ENCODE data around the gene SLC2A6. TPM values are rescaled to one million over a fixed set of nuclear protein-coding genes. Genes with fewer than 3 reads are reported as not detected.

Gene SLC2A6
- total and polyA plus RNA-seq, 2 of the 8 experiments (the other 6 are each of a cell fraction or from before 2014, with no cell fraction given), result 16.6 to 17.8 TPM

DNA sequence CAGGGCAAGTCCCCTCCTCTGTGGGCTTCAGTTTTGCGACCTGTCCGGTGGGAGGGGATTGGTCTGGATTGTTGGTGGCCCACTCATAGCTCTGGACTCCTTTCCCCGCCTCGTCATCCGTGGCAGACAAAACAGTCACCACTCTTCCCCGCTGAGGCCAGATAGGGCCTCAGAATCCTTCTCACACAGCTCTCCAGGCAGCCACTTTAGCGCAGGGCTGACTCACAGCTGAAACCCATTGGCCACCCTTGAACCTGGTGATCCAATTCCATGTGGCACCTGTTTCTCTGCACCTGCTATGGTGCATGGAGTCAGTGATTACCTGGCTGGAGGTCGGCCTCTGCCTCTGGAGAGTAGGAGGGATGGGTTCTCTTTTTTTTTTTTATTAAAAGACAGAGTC lies 34.9 kb downstream of the SLC2A6 start:
- H2BK120ac ChIP-seq (replicated peaks; ENCODE audit: low read depth, low read length), result no peak overlapping the region
- no peak for DNase-seq (ENCODE audit: low read depth in 1 of 2, low spot score in 2 of 2)
- H3K14ac ChIP-seq (ENCODE audit: insufficient read length), result no peak overlapping the region
- no peak overlapping the region for H4K5ac ChIP-seq (ENCODE audit: insufficient read length, low read depth, low read length)
- H3K79me1 ChIP-seq (ENCODE audit: low read depth, low read length), result no peaks in the 10 kb centered on the region
- H2AK5ac ChIP-seq (ENCODE audit: low read depth, low read length), result no peak overlapping the region
- H4K8ac ChIP-seq (ENCODE audit: extremely low read depth, insufficient read depth, low read length), result no peak overlapping the region
- POLR2A ChIA-PET (ENCODE audit: partially characterized antibody), result interaction anchor here (1.7 to 2.1 kb wide), 3 partner anchors 10 to 26 kb away, joined by 4 to 8 read pairs (median 6); no protein-coding TSS in a partner anchor
- H3K9me3 ChIP-seq (ENCODE audit: insufficient read depth in 2 of 2, low read depth in 1 of 2, low read length in 1 of 2), result no peaks in the 10 kb centered on the region
- H2BK5ac ChIP-seq (ENCODE audit: low read depth, low read length), result no peak overlapping the region
- no peak overlapping the region for H2BK12ac ChIP-seq (ENCODE audit: low read depth, low read length)
- H3K23ac ChIP-seq (ENCODE audit: insufficient read length), result no peak overlapping the region
- CTCF ChIA-PET (ENCODE audit: partially characterized antibody), result interaction anchor here (0.6 to 7.2 kb wide), 14 partner anchors 11 to 96 kb away, joined by 3 to 64 read pairs (median 6); partner anchors contain the start of genes ADAMTS13 and CACFD1
- H3K9ac ChIP-seq (replicated peaks in 1 of 4; ENCODE audit: extremely low read depth in 1 of 4, low read depth in 3 of 4, low read length in 3 of 4), result no peak overlapping the region
- no peak overlapping the region for H2BK15ac ChIP-seq (ENCODE audit: low read length)
- H3K56ac ChIP-seq (replicated peaks; ENCODE audit: insufficient read length, low read depth, low read length), result no peak overlapping the region
- peaks cover 0 to 5% of the 10 kb centered on the region in 2 experiments for H4K20me1 ChIP-seq (replicated peaks in 1 of 2; ENCODE audit: control insufficient read depth in 1 of 2, insufficient read depth in 2 of 2, low read length in 2 of 2)
- H3K18ac ChIP-seq (ENCODE audit: extremely low read depth, low read length), result no peak overlapping the region
- no peak overlapping the region for H2BK20ac ChIP-seq (ENCODE audit: low read length)
- H3K27ac ChIP-seq (ENCODE audit: low read depth, low read length), result no peak overlapping the region
- H3K4ac ChIP-seq (replicated peaks; ENCODE audit: insufficient read length, low read depth, low read length), result no peak overlapping the region
- H2AFZ ChIP-seq (ENCODE audit: low read length), result no peak overlapping the region
- no peak overlapping the region for H3K4me3 ChIP-seq (ENCODE audit: extremely low read depth in 1 of 4, insufficient read depth in 2 of 4, low read depth in 3 of 4, low read length in 4 of 4)
- TF ChIP-seq SP1 (IDR thresholded peaks at IDR 0.05; ENCODE audit: low read depth, low read length) (no peak), EP300 (IDR thresholded peaks at IDR 0.05; ENCODE audit: borderline replicate concordance in 1 of 2, low read depth in 2 of 2, low read length in 2 of 2) (no peak), TEAD4 (IDR thresholded peaks at IDR 0.05; ENCODE audit: low read depth, low read length) (no peak), RFX5 (IDR thresholded peaks at IDR 0.05; ENCODE audit: borderline replicate concordance, low read depth, low read length) (no peak), GTF2F1 (IDR thresholded peaks at IDR 0.05; ENCODE audit: borderline replicate concordance, low read depth, low read length) (no peak), CHD1 (IDR thresholded peaks at IDR 0.05; ENCODE audit: low read depth, low read length) (no peak), SP4 (IDR thresholded peaks at IDR 0.05; ENCODE audit: low read length) (no peak)
- TF ChIP-seq, protein P1, sequence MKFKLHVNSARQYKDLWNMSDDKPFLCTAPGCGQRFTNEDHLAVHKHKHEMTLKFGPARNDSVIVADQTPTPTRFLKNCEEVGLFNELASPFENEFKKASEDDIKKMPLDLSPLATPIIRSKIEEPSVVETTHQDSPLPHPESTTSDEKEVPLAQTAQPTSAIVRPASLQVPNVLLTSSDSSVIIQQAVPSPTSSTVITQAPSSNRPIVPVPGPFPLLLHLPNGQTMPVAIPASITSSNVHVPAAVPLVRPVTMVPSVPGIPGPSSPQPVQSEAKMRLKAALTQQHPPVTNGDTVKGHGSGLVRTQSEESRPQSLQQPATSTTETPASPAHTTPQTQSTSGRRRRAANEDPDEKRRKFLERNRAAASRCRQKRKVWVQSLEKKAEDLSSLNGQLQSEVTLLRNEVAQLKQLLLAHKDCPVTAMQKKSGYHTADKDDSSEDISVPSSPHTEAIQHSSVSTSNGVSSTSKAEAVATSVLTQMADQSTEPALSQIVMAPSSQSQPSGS (IDR thresholded peaks at IDR 0.05; ENCODE audit: low read length), result no peak
- TF ChIP-seq, protein P2, sequence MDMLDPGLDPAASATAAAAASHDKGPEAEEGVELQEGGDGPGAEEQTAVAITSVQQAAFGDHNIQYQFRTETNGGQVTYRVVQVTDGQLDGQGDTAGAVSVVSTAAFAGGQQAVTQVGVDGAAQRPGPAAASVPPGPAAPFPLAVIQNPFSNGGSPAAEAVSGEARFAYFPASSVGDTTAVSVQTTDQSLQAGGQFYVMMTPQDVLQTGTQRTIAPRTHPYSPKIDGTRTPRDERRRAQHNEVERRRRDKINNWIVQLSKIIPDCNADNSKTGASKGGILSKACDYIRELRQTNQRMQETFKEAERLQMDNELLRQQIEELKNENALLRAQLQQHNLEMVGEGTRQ (IDR thresholded peaks at IDR 0.05; ENCODE audit: low read length), result no peak
- H3K79me2 ChIP-seq (ENCODE audit: control insufficient read depth in 1 of 2, insufficient read depth in 2 of 2, low read length in 2 of 2), result no peaks in the 10 kb centered on the region
- no peak overlapping the region for H3K4me2 ChIP-seq (ENCODE audit: insufficient read depth in 1 of 2, low read depth in 2 of 2, low read length in 2 of 2)
- no peak for FAIRE-seq
- no peaks in the 10 kb centered on the region for H3K27me3 ChIP-seq (replicated peaks in 1 of 4; ENCODE audit: control insufficient read depth in 3 of 4, extremely low read depth in 1 of 4, insufficient read depth in 3 of 4, low read length in 3 of 4)
- no peaks in the 10 kb centered on the region for H3K4me1 ChIP-seq (replicated peaks in 1 of 4; ENCODE audit: control insufficient read depth in 3 of 4, insufficient read depth in 4 of 4, low read length in 3 of 4)
- no peaks in the 10 kb centered on the region for H3K36me3 ChIP-seq (ENCODE audit: control insufficient read depth in 2 of 4, insufficient read depth in 4 of 4, low read length in 3 of 4)
- H4K91ac ChIP-seq (replicated peaks; ENCODE audit: insufficient read length, low read length), result no peak overlapping the region
- no peaks in the 10 kb centered on the region for H3K23me2 ChIP-seq (ENCODE audit: low read depth, low read length)
- WGBS, 2 experiments (ENCODE audit: extremely low coverage in 1 of 2, insufficient coverage in 1 of 2, insufficient read length in 1 of 2, insufficient replicate concordance in 2 of 2, low coverage in 1 of 2, low lambda C conversion rate in 2 of 2, missing lambda C conversion rate in 1 of 2), result 88% methylated on average over 8 of the region's 8 CpGs; no CpG with 5 or more reads in 1 of the 2 experiments
